K562 (cell line): ENCODE results near the gene PRDM16. TPM values are rescaled to one million over a fixed set of nuclear protein-coding genes. Genes with fewer than 3 reads are reported as not detected.

Experiments used
- ATAC-seq: fragments of 200-7000 bp; cut with Tn5 transposase; 3 replicates; pipeline ENCODE4 v1.9.1; 2020; ENCODE audit warnings: moderate library complexity
- BruUV-seq: library from RNA; stranded (reverse); fragments of 400-500 nt; replicated peaks from 2 replicates; lab custom pipeline; 2021; lab: Mats Ljungman, UMichigan
- CTCF ChIA-PET: fragments of 300-600 bp; formaldehyde crosslinking; extraction: SDS; loops from one replicate; lab custom pipeline; 2021; ENCODE audit warnings: low intra/inter-chr PET ratio; lab: Yijun Ruan, JAX
- POLR2A ChIA-PET: fragments of 300-600, 350-650 bp; sonication (Branson Sonifier 250); formaldehyde crosslinking; extraction: SDS; loops from one replicate; lab custom pipeline; 2021; ENCODE audit warnings: antibody characterized with exemption, inconsistent platforms; lab: Yijun Ruan, JAX
- DNase-seq, 4 experiments: peaks; one replicate each; pipeline versions ENCODE4 v3.0.0 to v3.0.0-alpha.2; 2011 to 2018; ENCODE audit warnings: low spot score in 3 of 4, mixed read lengths in 3 of 4; ENCODE audit errors: extremely low read depth in 1 of 4
- FAIRE-seq: peaks from 2 replicates; lab custom pipeline; 2011; peaks lifted over from hg19 to GRCh38; lab: Jason Lieb, UNC
- H2AFZ ChIP-seq: 2 replicates; pipeline ENCODE4 v1.6.0; 2011; ENCODE audit warnings: low read depth, low read length, control low read depth, inconsistent platforms
- H3K27ac ChIP-seq: fragments of 200-600 bp; 3 replicates; pipeline ENCODE4 v1.8.0; 2011; ENCODE audit warnings: low read depth, mild to moderate bottlenecking, control low read depth, inconsistent platforms, low read length, moderate library complexity, mixed read lengths; ENCODE audit errors: extremely low read depth
- H3K27me3 ChIP-seq, 2 experiments: fragments of 300-600 bp in 1 of 2; 2 replicates in 1 of 2; 3 replicates in 1 of 2; pipeline versions ENCODE4 v1.6.0 to v1.8.0; 2011; ENCODE audit warnings: inconsistent platforms in 2 of 2, low read length in 2 of 2, mild to moderate bottlenecking in 1 of 2, mixed read lengths in 1 of 2, moderate library complexity in 1 of 2; ENCODE audit not compliant: control insufficient read depth in 2 of 2, insufficient read depth in 2 of 2
- H3K36me3 ChIP-seq: fragments of 300-600 bp; 3 replicates; pipeline ENCODE4 v1.8.0; 2011; ENCODE audit warnings: mild to moderate bottlenecking, low read length, inconsistent platforms; ENCODE audit not compliant: control insufficient read depth, insufficient read depth
- H3K4me1 ChIP-seq, 2 experiments: fragments of 200-600 bp in 1 of 2; replicated peaks in 1 of 2; 2 replicates in 1 of 2; 3 replicates in 1 of 2; pipeline versions ENCODE4 v1.5.1 to v1.8.0; 2011; ENCODE audit warnings: inconsistent platforms in 2 of 2, low read length in 2 of 2, mild to moderate bottlenecking in 1 of 2, mixed read lengths in 1 of 2, moderate library complexity in 1 of 2; ENCODE audit not compliant: control insufficient read depth in 2 of 2, insufficient read depth in 2 of 2
- H3K4me2 ChIP-seq: 2 replicates; pipeline ENCODE4 v1.6.1; 2011; ENCODE audit warnings: low read length, control low read depth, inconsistent platforms, mixed read lengths; ENCODE audit not compliant: insufficient read depth
- H3K4me3 ChIP-seq: fragments of 200-600 bp; sonication (generic), shearing (Covaris generic); 2 replicates; pipeline ENCODE4 v1.5.1; 2016; ENCODE audit warnings: control low read depth, inconsistent platforms
- H3K79me2 ChIP-seq: fragments of 200-600 bp; 3 replicates; pipeline ENCODE4 v1.8.0; 2011; ENCODE audit warnings: low read length, inconsistent platforms; ENCODE audit not compliant: control insufficient read depth, insufficient read depth
- H3K9ac ChIP-seq, 2 experiments: 2 replicates each; pipeline versions ENCODE4 v1.6.0 to v1.6.1; 2011; ENCODE audit warnings: low read depth in 2 of 2, low read length in 2 of 2, control low read depth in 1 of 2, inconsistent platforms in 1 of 2, mild to moderate bottlenecking in 1 of 2, mixed read lengths in 1 of 2; ENCODE audit not compliant: insufficient read depth in 1 of 2
- H3K9me1 ChIP-seq: one replicate; pipeline ENCODE4 v1.6.0; 2011; ENCODE audit warnings: inconsistent platforms, mild to moderate bottlenecking, low read length, moderate library complexity; ENCODE audit not compliant: control insufficient read depth, insufficient read depth
- H3K9me3 ChIP-seq: replicated peaks from 2 replicates; pipeline ENCODE4 v1.5.1; 2011; ENCODE audit warnings: low read depth, low read length, inconsistent platforms; ENCODE audit not compliant: control insufficient read depth, insufficient read depth
- H4K20me1 ChIP-seq: replicated peaks from 2 replicates; pipeline ENCODE4 v1.6.1; 2011; ENCODE audit warnings: low read length, inconsistent platforms, mixed read lengths; ENCODE audit not compliant: control insufficient read depth, insufficient read depth
- ARID1B ChIP-seq: fragments of 450-650 bp; IDR thresholded peaks from 2 replicates; pipeline ENCODE4 v1.6.1; 2016; ENCODE audit warnings: antibody characterized with exemption, mild to moderate bottlenecking, inconsistent platforms
- BRCA1 ChIP-seq, 2 experiments: fragments of 450-650 bp in 1 of 2; sonication (generic) in 1 of 2; formaldehyde crosslinking in 1 of 2; IDR thresholded peaks; 2 replicates each; pipeline versions ENCODE4 v1.5.0 to v1.6.1; 2017 to 2020; ENCODE audit warnings: mild to moderate bottlenecking in 1 of 2, missing genetic modification reagents in 1 of 2
- ELK3 ChIP-seq: fragments of 450-650 bp; formaldehyde crosslinking; IDR thresholded peaks from 2 replicates; pipeline ENCODE4 v1.4.0; 2020; ENCODE audit warnings: mild to moderate bottlenecking
- FOXK1 ChIP-seq: sonication (generic); formaldehyde crosslinking; IDR thresholded peaks from 2 replicates; pipeline ENCODE4 v1.8.0; 2022; ENCODE audit warnings: missing genetic modification reagents, mild to moderate bottlenecking, borderline replicate concordance
- FOXO4 ChIP-seq: fragments of 450-650 bp; formaldehyde crosslinking; IDR thresholded peaks from 2 replicates; pipeline ENCODE4 v1.4.0; 2020; ENCODE audit warnings: mild to moderate bottlenecking, moderate library complexity
- JUND ChIP-seq, 2 experiments: IDR thresholded peaks; 2 replicates in 1 of 2; 3 replicates in 1 of 2; pipeline ENCODE4 v1.6.1; 2011; ENCODE audit warnings: borderline replicate concordance in 2 of 2, low read depth in 2 of 2, low read length in 2 of 2, improper control_type of control experiment in 1 of 2, missing biosample characterization in 1 of 2, missing genetic modification characterization in 1 of 2, missing genetic modification reagents in 1 of 2
- MED1 ChIP-seq: sonication (generic); formaldehyde crosslinking; IDR thresholded peaks from 2 replicates; pipeline ENCODE4 v1.8.1; 2023; ENCODE audit warnings: missing genetic modification reagents, borderline replicate concordance
- PCBP2 ChIP-seq: fragments of 200-400 bp; formaldehyde crosslinking; IDR thresholded peaks from 2 replicates; pipeline ENCODE4 v1.6.1; 2018; ENCODE audit warnings: low read length, low read depth, mild to moderate bottlenecking, moderate library complexity; ENCODE audit not compliant: poor library complexity, severe bottlenecking
- PTTG1 ChIP-seq: fragments of 450-650 bp; IDR thresholded peaks from 2 replicates; pipeline ENCODE4 v1.6.1; 2016; ENCODE audit warnings: low read depth, mild to moderate bottlenecking, missing genetic modification characterization, missing compliant biosample characterization
- RFX1 ChIP-seq: fragments of 450-650 bp; IDR thresholded peaks from 2 replicates; pipeline ENCODE4 v1.6.1; 2016; ENCODE audit warnings: mild to moderate bottlenecking, moderate library complexity
- SAFB2 ChIP-seq: fragments of 200-400 bp; formaldehyde crosslinking; IDR thresholded peaks from 2 replicates; pipeline ENCODE4 v1.6.1; 2018; ENCODE audit warnings: borderline replicate concordance, low read length, low read depth, moderate library complexity; ENCODE audit not compliant: severe bottlenecking
- ZNF12 ChIP-seq: sonication (generic); formaldehyde crosslinking; IDR thresholded peaks from 2 replicates; pipeline ENCODE4 v1.4.0; 2020; ENCODE audit warnings: mild to moderate bottlenecking, missing genetic modification reagents
- ZNF143 ChIP-seq: sonication (generic); formaldehyde crosslinking; IDR thresholded peaks from 2 replicates; pipeline ENCODE4 v1.9.0; 2022; ENCODE audit warnings: mild to moderate bottlenecking, missing genetic modification reagents
- ZNF165 ChIP-seq: fragments of 250-450 bp; sonication (Bioruptor Pico); IDR thresholded peaks from 2 replicates; pipeline ENCODE4 v1.4.0; 2020; ENCODE audit warnings: borderline replicate concordance
- ZNF384 ChIP-seq: IDR thresholded peaks from 2 replicates; pipeline ENCODE4 v1.6.1; 2012; ENCODE audit warnings: low read depth, low read length, improper control_type of control experiment
- ZNF695 ChIP-seq: fragments of 450-650 bp; formaldehyde crosslinking; IDR thresholded peaks from 2 replicates; pipeline ENCODE4 v1.4.0; 2020; ENCODE audit warnings: mild to moderate bottlenecking, moderate library complexity
- WGBS: fragments of 100-300 bp; shearing (Covaris generic); methylation state at CpG from one replicate; pipeline ENCODE4 v1.1.6; 2016; ENCODE audit warnings: low coverage, mixed read lengths; ENCODE audit not compliant: insufficient coverage; ENCODE audit errors: missing lambda C conversion rate; 5-methylcytosine and 5-hydroxymethylcytosine counted together
- in situ Hi-C: fragments of 300-500 bp; cut with MboI; formaldehyde crosslinking; loops from 4 replicates; pipeline ENCODE4 v1.15.0; 2018; ENCODE audit warnings: inconsistent platforms, mixed read lengths
- intact Hi-C: fragments of 100-400 bp; cut with micrococcal nuclease; formaldehyde crosslinking; loops from 2 replicates; pipeline ENCODE4 v1.14.2; 2022
- polyA plus RNA-seq, 8 experiments: library from polyadenylated mRNA; depleted of rRNA in 4 of 8; stranded (reverse) in 5 of 8; unstranded in 3 of 8; fragments of >200 nt; fragmentation: Nextera tagmentation in 2 of 8; fragmentation: Illumina TruSeq in 1 of 8; extraction: Ambion mirVana in 2 of 8; extraction: Trizol in 1 of 8; gene quantifications; 2 replicates each; pipeline versions ENCODE4 v1.2.1 to v1.2.3, GENCODE V29; 2011 to 2014; ENCODE audit warnings: inconsistent platforms in 1 of 8, missing spikeins in 1 of 8
- total RNA-seq, 7 experiments: library from RNA; depleted of rRNA in 6 of 7; stranded (reverse); fragments of >200 nt in 6 of 7; fragmentation: Illumina TruSeq in 2 of 7; extraction: Trizol in 2 of 7; gene quantifications; 2 replicates each; pipeline versions ENCODE4 v1.2.1 to v1.2.3, GENCODE V29; 2011 to 2021; ENCODE audit warnings: low replicate concordance in 1 of 7

The PRDM16 gene
- total and polyA plus RNA-seq, 9 of the 15 experiments (the other 6 are each of a cell fraction or from before 2014, with no cell fraction given): 0.10 to 0.27 TPM; not detected in 7

- ChIA-PET CTCF (no interaction called here), POLR2A (interaction anchor here (0.6 kb wide), 1 partner anchor 123 kb away, joined by 5 read pairs; no protein-coding TSS in a partner anchor)
- intact Hi-C loops: no loop called here
- H3K27me3 ChIP-seq: peaks cover 4 to 42% of the 10 kb centered on the region in 2 experiments; a peak in 2 of 5 replicates
- no peaks in the 10 kb centered on the region for H3K9me1 ChIP-seq
- no peak overlapping the region for H3K9ac ChIP-seq
- H2AFZ ChIP-seq: no peak overlapping the region
- no peak overlapping the region for H3K4me2 ChIP-seq
- H3K79me2 ChIP-seq: no peaks in the 10 kb centered on the region
- H3K36me3 ChIP-seq: no peaks in the 10 kb centered on the region
- BruUV-seq: no TSS peak
- in situ Hi-C loops: no loop called here
- no peaks in the 10 kb centered on the region for H3K9me3 ChIP-seq
- TF ChIP-seq MED1 (no peak), JUND (IDR thresholded peaks at IDR 0.05; ENCODE audit: borderline replicate concordance, low read depth, low read length) (no peak), JUND (tag; IDR thresholded peaks at IDR 0.05; ENCODE audit: borderline replicate concordance, low read depth, low read length) (no peak), FOXO4 (CRISPR knock-in tag) (no peak), ARID1B (no peak), RFX1 (no peak), BRCA1 (IDR thresholded peaks at IDR 0.05) (no peak), BRCA1 (CRISPR knock-in tag; IDR thresholded peaks at IDR 0.05) (no peak), PTTG1 (tag) (no peak), ZNF384 (no peak), ELK3 (CRISPR knock-in tag) (no peak), PCBP2 (no peak), ZNF165 (no peak), ZNF12 (CRISPR knock-in tag) (no peak), ZNF695 (no peak), SAFB2 (no peak), FOXK1 (CRISPR knock-in tag) (no peak), ZNF143 (CRISPR knock-in tag) (no peak)
- no peak overlapping the region for H3K27ac ChIP-seq
- peaks cover 5% of the 10 kb centered on the region for H4K20me1 ChIP-seq
- H3K4me1 ChIP-seq: no peaks in the 10 kb centered on the region
- H3K4me3 ChIP-seq: no peak overlapping the region
- WGBS: 4% methylated on average over 3 of the region's 3 CpGs
- FAIRE-seq: no peak
- no peak for ATAC-seq
- DNase-seq: no peak
Measured at GRCh38 chr1:3102641-3103040, 33.6 kb downstream of the PRDM16 start.
